ENCODE data around the gene NLGN1. TPM values are rescaled to one million over a fixed set of nuclear protein-coding genes. Genes with fewer than 3 reads are reported as not detected.

NLGN1 gene
- total and polyA plus RNA-seq, 2 of the 8 experiments (the other 6 are each of a cell fraction or from before 2014, with no cell fraction given): 7.8 to 14.8 TPM

GRCh38 chr3:174132421-174133042, 735.0 kb downstream of the NLGN1 start (continued):
- no peak for TF ChIP-seq RBBP5 (IDR thresholded peaks at IDR 0.05; ENCODE audit: borderline replicate concordance, low read depth, low read length)
- no peak for TF ChIP-seq RFX5 (IDR thresholded peaks at IDR 0.05; ENCODE audit: borderline replicate concordance, low read depth, low read length)
- no peak for TF ChIP-seq CBX8 (IDR thresholded peaks at IDR 0.05; ENCODE audit: borderline replicate concordance, low read depth, low read length)
- TF ChIP-seq EP300 (IDR thresholded peaks at IDR 0.05; ENCODE audit: borderline replicate concordance in 1 of 2, low read depth in 2 of 2, low read length in 2 of 2): no peak
